H9 (cell line): ENCODE results near the gene ZNF485. TPM values are rescaled to one million over a fixed set of nuclear protein-coding genes. Genes with fewer than 3 reads are reported as not detected.

ENCODE experiments used
- DNase-seq: peaks from one replicate; pipeline ENCODE4 v3.0.0-alpha.2; 2017
- H2AFZ ChIP-seq: one replicate; pipeline ENCODE4 v1.6.1; 2013; ENCODE audit warnings: mild to moderate bottlenecking, low read length, control low read depth, moderate library complexity
- H2AK5ac ChIP-seq: 2 replicates; pipeline ENCODE4 v1.6.1; 2013; ENCODE audit warnings: low read length, control low read depth, mixed read lengths; ENCODE audit not compliant: insufficient read length
- H2BK120ac ChIP-seq: one replicate; pipeline ENCODE4 v1.6.1; 2013; ENCODE audit warnings: low read depth, mild to moderate bottlenecking, low read length, control low read depth, inconsistent platforms; ENCODE audit not compliant: poor library complexity, severe bottlenecking
- H2BK12ac ChIP-seq: 2 replicates; pipeline ENCODE4 v1.6.1; 2013; ENCODE audit warnings: low read length, control low read depth, mixed read lengths, low read depth; ENCODE audit not compliant: insufficient read length
- H2BK15ac ChIP-seq: 2 replicates; pipeline ENCODE4 v1.6.1; 2013; ENCODE audit warnings: low read depth, low read length, control low read depth
- H2BK20ac ChIP-seq: one replicate; pipeline ENCODE4 v1.6.1; 2013; ENCODE audit warnings: low read depth, mild to moderate bottlenecking, low read length, control low read depth, inconsistent platforms; ENCODE audit not compliant: poor library complexity, severe bottlenecking
- H2BK5ac ChIP-seq: 2 replicates; pipeline ENCODE4 v1.6.1; 2013; ENCODE audit warnings: low read length, control low read depth, mixed read lengths; ENCODE audit not compliant: insufficient read length
- H3K14ac ChIP-seq: 2 replicates; pipeline ENCODE4 v1.6.1; 2013; ENCODE audit warnings: low read length, control low read depth; ENCODE audit not compliant: insufficient read depth
- H3K18ac ChIP-seq: 2 replicates; pipeline ENCODE4 v1.6.1; 2013; ENCODE audit warnings: low read depth, mild to moderate bottlenecking, mixed read lengths, low read length, control low read depth; ENCODE audit not compliant: insufficient read length
- H3K23ac ChIP-seq: 2 replicates; pipeline ENCODE4 v1.6.1; 2013; ENCODE audit warnings: low read length, control low read depth, mixed read lengths, low read depth; ENCODE audit not compliant: insufficient read length
- H3K23me2 ChIP-seq: 2 replicates; pipeline ENCODE4 v1.6.1; 2013; ENCODE audit warnings: low read depth, mild to moderate bottlenecking, mixed read lengths, low read length, control low read depth; ENCODE audit not compliant: insufficient read length, poor library complexity, severe bottlenecking
- H3K27ac ChIP-seq: 2 replicates; pipeline ENCODE4 v1.5.1; 2013; ENCODE audit warnings: low read length, control low read depth, mixed read lengths, low read depth; ENCODE audit not compliant: insufficient read length
- H3K27me3 ChIP-seq: 2 replicates; pipeline ENCODE4 v1.6.1; 2013; ENCODE audit warnings: low read length, control low read depth, inconsistent platforms; ENCODE audit not compliant: insufficient read depth
- H3K4ac ChIP-seq: 2 replicates; pipeline ENCODE4 v1.6.1; 2013; ENCODE audit warnings: low read depth, mild to moderate bottlenecking, control low read depth, inconsistent platforms, low read length, moderate library complexity
- H3K4me1 ChIP-seq: 2 replicates; pipeline ENCODE4 v1.6.1; 2013; ENCODE audit warnings: low read length, control low read depth, inconsistent platforms; ENCODE audit not compliant: insufficient read depth
- H3K4me2 ChIP-seq: 2 replicates; pipeline ENCODE4 v1.6.1; 2013; ENCODE audit warnings: low read length, control low read depth, mixed read lengths; ENCODE audit not compliant: insufficient read length, insufficient read depth
- H3K56ac ChIP-seq: 2 replicates; pipeline ENCODE4 v1.6.1; 2013; ENCODE audit warnings: low read depth, mild to moderate bottlenecking, mixed read lengths, low read length, control low read depth; ENCODE audit not compliant: insufficient read length
- H3K79me1 ChIP-seq: 2 replicates; pipeline ENCODE4 v1.6.1; 2013; ENCODE audit warnings: low read depth, mild to moderate bottlenecking, moderate library complexity, low read length, control low read depth, inconsistent platforms; ENCODE audit not compliant: insufficient read depth, poor library complexity, severe bottlenecking
- H3K79me2 ChIP-seq: 2 replicates; pipeline ENCODE4 v1.6.1; 2013; ENCODE audit warnings: low read length, control low read depth, inconsistent platforms; ENCODE audit not compliant: insufficient read depth
- H3K9ac ChIP-seq: 2 replicates; pipeline ENCODE4 v1.6.1; 2013; ENCODE audit warnings: low read length, control low read depth, mixed read lengths; ENCODE audit not compliant: insufficient read length; ENCODE audit errors: extremely low read depth
- H3K9me3 ChIP-seq: one replicate; pipeline ENCODE4 v1.6.1; 2013; ENCODE audit warnings: low read depth, low read length, inconsistent platforms; ENCODE audit not compliant: control insufficient read depth
- H3T11ph ChIP-seq: one replicate; pipeline ENCODE4 v1.6.1; 2013; ENCODE audit warnings: mild to moderate bottlenecking, low read length, control low read depth, inconsistent platforms
- H4K20me1 ChIP-seq: one replicate; pipeline ENCODE4 v1.6.1; 2013; ENCODE audit not compliant: control insufficient read depth, insufficient read length, insufficient read depth
- H4K5ac ChIP-seq: 2 replicates; pipeline ENCODE4 v1.6.1; 2013; ENCODE audit warnings: low read depth, mild to moderate bottlenecking, mixed read lengths, low read length, control low read depth; ENCODE audit not compliant: insufficient read length
- H4K8ac ChIP-seq: replicated peaks from 2 replicates; pipeline ENCODE4 v1.6.1; 2013; ENCODE audit warnings: low read length, control low read depth, mixed read lengths, low read depth; ENCODE audit not compliant: insufficient read length
- H4K91ac ChIP-seq: 2 replicates; pipeline ENCODE4 v1.6.1; 2013; ENCODE audit warnings: low read depth, mild to moderate bottlenecking, moderate library complexity, mixed read lengths, low read length, control low read depth; ENCODE audit not compliant: insufficient read length
- H3K27ac Mint-ChIP-seq, 3 experiments: 2 replicates in 2 of 3; 3 replicates in 1 of 3; pipeline ENCODE4 v1.8.0; 2020 to 2021; ENCODE audit warnings: mixed read lengths in 3 of 3, mild to moderate bottlenecking in 1 of 3, moderate library complexity in 1 of 3
- H3K27me3 Mint-ChIP-seq: 2 replicates; pipeline ENCODE4 v1.8.0; 2021; ENCODE audit warnings: low read depth, mild to moderate bottlenecking, moderate library complexity, mixed read lengths
- H3K36me3 Mint-ChIP-seq, 3 experiments: 2 replicates in 2 of 3; 3 replicates in 1 of 3; pipeline ENCODE4 v1.8.0; 2020 to 2021; ENCODE audit warnings: low read depth in 3 of 3, mixed read lengths in 3 of 3; ENCODE audit not compliant: insufficient read depth in 1 of 3
- H3K4me1 Mint-ChIP-seq, 2 experiments: 2 replicates each; pipeline ENCODE4 v1.8.0; 2020; ENCODE audit warnings: mixed read lengths in 2 of 2
- H3K4me3 Mint-ChIP-seq, 2 experiments: 2 replicates in 1 of 2; 3 replicates in 1 of 2; pipeline ENCODE4 v1.8.0; 2020 to 2021; ENCODE audit warnings: mild to moderate bottlenecking in 2 of 2, mixed read lengths in 2 of 2, moderate library complexity in 1 of 2
- H3K9me3 Mint-ChIP-seq, 2 experiments: 2 replicates in 1 of 2; 3 replicates in 1 of 2; pipeline ENCODE4 v1.8.0; 2020; ENCODE audit warnings: mild to moderate bottlenecking in 2 of 2, mixed read lengths in 2 of 2, moderate library complexity in 1 of 2
- CTCF ChIP-seq: fragments of 200-600 bp; sonication (generic); conservative IDR thresholded peaks from 3 replicates; pipeline ENCODE4 v1.8.0; 2021; ENCODE audit warnings: antibody characterized with exemption, mild to moderate bottlenecking
- WGBS: extraction: QIAGEN DNeasy Blood & Tissue Kit; methylation state at CpG from one replicate; pipeline ENCODE4 v1.1.7; 2013; ENCODE audit warnings: missing lambda C conversion rate, low lambda C conversion rate, mixed read lengths; ENCODE audit not compliant: insufficient read length; ENCODE audit errors: extremely low coverage; 5-methylcytosine and 5-hydroxymethylcytosine counted together
- total RNA-seq: library from RNA; stranded (reverse); gene quantifications from 2 replicates; pipeline ENCODE4 v1.2.1, GENCODE V29; 2021

The ZNF485 gene
- total RNA-seq, 1 experiment from 2014 or later, result 8.9 TPM

- Histone ChIP-seq H3K27ac (no peak overlapping the region), H3K4me2 (peak overlapping the region; percentile 60), H3K23ac (no peak overlapping the region), H3K4me1 (no peaks in the 10 kb centered on the region), H4K91ac (no peak overlapping the region), H2BK15ac (no peak overlapping the region), H3K27me3 (peaks cover 4% of the 10 kb centered on the region; the same call in 1 of the 2 replicates), H3K14ac (no peak overlapping the region; the same call in 1 of the 2 replicates), H3T11ph (no peak overlapping the region), H4K8ac (no peak overlapping the region), H3K56ac (no peak overlapping the region), H3K79me2 (no peaks in the 10 kb centered on the region), H4K20me1 (no peaks in the 10 kb centered on the region), H2BK12ac (no peak overlapping the region), H3K23me2 (peaks cover 9% of the 10 kb centered on the region), H2BK20ac (no peak overlapping the region), H4K5ac (no peak overlapping the region), H3K4ac (no peak overlapping the region), H2BK5ac (no peak overlapping the region), H3K9ac (no peak overlapping the region), H2AK5ac (no peak overlapping the region), H3K18ac (no peak overlapping the region), H2AFZ (no peak overlapping the region), H3K9me3 (peaks cover 21% of the 10 kb centered on the region), H3K79me1 (no peaks in the 10 kb centered on the region), H2BK120ac (no peak overlapping the region)
- TF ChIP-seq CTCF, result no peak
- Mint-ChIP-seq H3K36me3 (peaks cover 34 to 38% (median 35%) of the 10 kb centered on the region in 3 experiments), H3K9me3 (peaks cover 37 to 46% of the 10 kb centered on the region in 2 experiments), H3K27me3 (peaks cover 44% of the 10 kb centered on the region), H3K4me3 (peak overlapping the region; percentile 76 to 87), H3K4me1 (peaks cover 18 to 20% of the 10 kb centered on the region in 2 experiments), H3K27ac (no peak overlapping the region)
- WGBS, result no CpG with 5 or more reads among the region's 14 CpGs
- no peak for DNase-seq
Observed at GRCh38 chr10:43649185-43649523, 42.9 kb downstream of the ZNF485 start.
